ENCODE measurements around the gene USHBP1. TPM values are rescaled to one million over a fixed set of nuclear protein-coding genes. Genes with fewer than 3 reads are reported as not detected.

The USHBP1 gene
- total RNA-seq, 1 experiment from 2014 or later, result 0.15 TPM

DNA sequence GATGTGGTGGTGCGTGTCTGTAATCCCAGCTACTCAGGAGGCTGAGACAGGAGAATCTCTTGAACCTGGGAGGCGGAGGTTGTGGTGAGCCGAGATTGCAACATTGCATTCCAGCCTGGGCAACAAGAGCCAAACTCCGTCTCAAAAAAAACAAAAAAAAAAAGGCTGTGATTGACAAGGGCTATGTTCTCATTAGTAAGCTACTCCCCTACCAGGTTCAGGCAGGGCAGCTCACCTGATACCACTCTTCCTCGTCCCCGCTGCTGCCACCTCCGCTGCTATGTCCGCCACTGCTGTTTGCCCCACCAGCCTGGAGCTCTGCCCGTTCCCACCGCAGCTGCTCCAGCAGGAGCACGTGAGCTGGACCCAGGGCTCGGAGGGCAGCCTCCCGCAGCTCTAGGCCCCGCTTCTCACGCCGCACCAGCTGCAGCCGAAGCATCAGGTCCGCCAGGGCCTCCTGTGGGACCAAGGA lies 9.4 kb downstream of the USHBP1 start:
- ATAC-seq, result no peak
- no peaks in the 10 kb centered on the region for H3K36me3 ChIP-seq (ENCODE audit: control insufficient read depth in 1 of 2, insufficient read depth in 2 of 2, low read length in 2 of 2)
- ChIA-PET RAD21 (ENCODE audit: low non-redundant PET in 1 of 2, low total read pairs in 2 of 2, uncharacterized antibody in 2 of 2, unreplicated experiment in 2 of 2) (no interaction called here), POLR2A (no interaction called here), CTCF (interaction anchor here (1.0 kb wide), 1 partner anchor 12 kb away, joined by 4 read pairs; the partner anchor contains the start of gene BABAM1)
- intact Hi-C loops (cut with micrococcal nuclease), result no loop called here
- H3K9me2 ChIP-seq (ENCODE audit: insufficient read depth), result no peaks in the 10 kb centered on the region
- H3K9me3 ChIP-seq (ENCODE audit: control insufficient read depth in 1 of 2, insufficient read depth in 1 of 2, low read depth in 1 of 2, low read length in 2 of 2), result no peaks in the 10 kb centered on the region
- no peaks in the 10 kb centered on the region for H4K20me1 ChIP-seq (ENCODE audit: insufficient read depth)
- H3K4me1 ChIP-seq (ENCODE audit: control insufficient read depth in 1 of 2, insufficient read depth in 2 of 2, low read length in 2 of 2), result peaks cover 0 to 5% of the 10 kb centered on the region in 2 experiments; a peak in 1 of 4 replicates
- TF ChIP-seq, protein P1, sequence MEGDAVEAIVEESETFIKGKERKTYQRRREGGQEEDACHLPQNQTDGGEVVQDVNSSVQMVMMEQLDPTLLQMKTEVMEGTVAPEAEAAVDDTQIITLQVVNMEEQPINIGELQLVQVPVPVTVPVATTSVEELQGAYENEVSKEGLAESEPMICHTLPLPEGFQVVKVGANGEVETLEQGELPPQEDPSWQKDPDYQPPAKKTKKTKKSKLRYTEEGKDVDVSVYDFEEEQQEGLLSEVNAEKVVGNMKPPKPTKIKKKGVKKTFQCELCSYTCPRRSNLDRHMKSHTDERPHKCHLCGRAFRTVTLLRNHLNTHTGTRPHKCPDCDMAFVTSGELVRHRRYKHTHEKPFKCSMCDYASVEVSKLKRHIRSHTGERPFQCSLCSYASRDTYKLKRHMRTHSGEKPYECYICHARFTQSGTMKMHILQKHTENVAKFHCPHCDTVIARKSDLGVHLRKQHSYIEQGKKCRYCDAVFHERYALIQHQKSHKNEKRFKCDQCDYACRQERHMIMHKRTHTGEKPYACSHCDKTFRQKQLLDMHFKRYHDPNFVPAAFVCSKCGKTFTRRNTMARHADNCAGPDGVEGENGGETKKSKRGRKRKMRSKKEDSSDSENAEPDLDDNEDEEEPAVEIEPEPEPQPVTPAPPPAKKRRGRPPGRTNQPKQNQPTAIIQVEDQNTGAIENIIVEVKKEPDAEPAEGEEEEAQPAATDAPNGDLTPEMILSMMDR (IDR thresholded peaks at IDR 0.05 in 2 of 3, conservative IDR thresholded peaks at IDR 0.05 in 1 of 3; ENCODE audit: borderline replicate concordance in 1 of 3, insufficient read depth in 1 of 3, low read depth in 2 of 3, low read length in 2 of 3), result no peak
- TF ChIP-seq POLR2A (IDR thresholded peaks at IDR 0.05; ENCODE audit: borderline replicate concordance, extremely low read depth, insufficient read depth, insufficient read length), result no peak
- TF ChIP-seq, protein P2, sequence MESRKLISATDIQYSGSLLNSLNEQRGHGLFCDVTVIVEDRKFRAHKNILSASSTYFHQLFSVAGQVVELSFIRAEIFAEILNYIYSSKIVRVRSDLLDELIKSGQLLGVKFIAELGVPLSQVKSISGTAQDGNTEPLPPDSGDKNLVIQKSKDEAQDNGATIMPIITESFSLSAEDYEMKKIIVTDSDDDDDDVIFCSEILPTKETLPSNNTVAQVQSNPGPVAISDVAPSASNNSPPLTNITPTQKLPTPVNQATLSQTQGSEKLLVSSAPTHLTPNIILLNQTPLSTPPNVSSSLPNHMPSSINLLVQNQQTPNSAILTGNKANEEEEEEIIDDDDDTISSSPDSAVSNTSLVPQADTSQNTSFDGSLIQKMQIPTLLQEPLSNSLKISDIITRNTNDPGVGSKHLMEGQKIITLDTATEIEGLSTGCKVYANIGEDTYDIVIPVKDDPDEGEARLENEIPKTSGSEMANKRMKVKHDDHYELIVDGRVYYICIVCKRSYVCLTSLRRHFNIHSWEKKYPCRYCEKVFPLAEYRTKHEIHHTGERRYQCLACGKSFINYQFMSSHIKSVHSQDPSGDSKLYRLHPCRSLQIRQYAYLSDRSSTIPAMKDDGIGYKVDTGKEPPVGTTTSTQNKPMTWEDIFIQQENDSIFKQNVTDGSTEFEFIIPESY (IDR thresholded peaks at IDR 0.05; ENCODE audit: extremely low read depth, insufficient replicate concordance, low read length), result no peak
- TF ChIP-seq SRF (IDR thresholded peaks at IDR 0.05; ENCODE audit: low read depth), result no peak
- no peak for TF ChIP-seq JUND (IDR thresholded peaks at IDR 0.05)
- TF ChIP-seq, protein P3, sequence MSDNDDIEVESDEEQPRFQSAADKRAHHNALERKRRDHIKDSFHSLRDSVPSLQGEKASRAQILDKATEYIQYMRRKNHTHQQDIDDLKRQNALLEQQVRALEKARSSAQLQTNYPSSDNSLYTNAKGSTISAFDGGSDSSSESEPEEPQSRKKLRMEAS (IDR thresholded peaks at IDR 0.05), result no peak
- TF ChIP-seq POLR2AphosphoS5 (IDR thresholded peaks at IDR 0.05; ENCODE audit: low read depth, low read length), result no peak
- no peak for TF ChIP-seq CEBPB (IDR thresholded peaks at IDR 0.05; ENCODE audit: low read depth)
- no peaks in the 10 kb centered on the region for H3K79me2 ChIP-seq (ENCODE audit: insufficient read depth, low read length)
- H3K9ac ChIP-seq (ENCODE audit: low read length), result no peak overlapping the region
- H3K4me3 ChIP-seq (replicated peaks in 1 of 2; ENCODE audit: low read depth in 1 of 2, low read length in 2 of 2), result no peak overlapping the region
- no peaks in the 10 kb centered on the region for H3K27me3 ChIP-seq (ENCODE audit: insufficient read depth, low read length)
- H2AFZ ChIP-seq (ENCODE audit: low read depth, low read length, poor library complexity, severe bottlenecking), result no peak overlapping the region
- H3K4me2 ChIP-seq (ENCODE audit: low read length), result no peak overlapping the region
- no peak overlapping the region for H3K27ac ChIP-seq (ENCODE audit: low read depth, low read length)
- no TSS peak for BruUV-seq (replicated peaks)
- no peak for DNase-seq (ENCODE audit: low read depth, low spot score)

Measured in HCT116 (cell line).